Muscle of leg (tissue), 11 donors: ENCODE results near the gene THOP1. TPM values are rescaled to one million over a fixed set of nuclear protein-coding genes. Genes with fewer than 3 reads are reported as not detected.

Experiments
- DNase-seq: peaks from one replicate; pipeline ENCODE4 v3.0.0; 2013
- H3K27ac ChIP-seq: one replicate; pipeline ENCODE4 v1.5.1; 2013; ENCODE audit warnings: mild to moderate bottlenecking, low read length, control low read depth
- H3K27me3 ChIP-seq: one replicate; pipeline ENCODE4 v1.6.1; 2013; ENCODE audit warnings: low read length; ENCODE audit not compliant: control insufficient read depth, insufficient read depth
- H3K36me3 ChIP-seq: one replicate; pipeline ENCODE4 v1.6.1; 2013; ENCODE audit warnings: low read length; ENCODE audit not compliant: control insufficient read depth, insufficient read depth
- H3K4me1 ChIP-seq: one replicate; pipeline ENCODE4 v1.6.1; 2013; ENCODE audit warnings: low read length; ENCODE audit not compliant: control insufficient read depth, insufficient read depth
- H3K4me3 ChIP-seq: one replicate; pipeline ENCODE4 v1.5.1; 2013; ENCODE audit warnings: low read length, control low read depth
- H3K9me3 ChIP-seq: replicated peaks from 2 replicates; pipeline ENCODE4 v1.6.1; 2013; ENCODE audit warnings: low read depth, low read length; ENCODE audit not compliant: control insufficient read depth
- WGBS: methylation state at CpG from one replicate; pipeline ENCODE4 v1.1.5; 2013; ENCODE audit warnings: missing lambda C conversion rate; ENCODE audit not compliant: insufficient coverage; 5-methylcytosine and 5-hydroxymethylcytosine counted together
- polyA plus RNA-seq, 8 donors: library from polyadenylated mRNA; unstranded; fragments of 120-200 nt; gene quantifications; one replicate each; pipeline versions ENCODE4 v1.2.1 to v1.2.3, GENCODE V29; 2013; ENCODE audit warnings: inconsistent platforms in 1 of 8, low replicate concordance in 1 of 8; ENCODE audit not compliant: insufficient read length in 8 of 8, insufficient read depth in 1 of 8
- total RNA-seq: library from RNA; stranded (reverse); fragments of 120-200 nt; gene quantifications from one replicate; pipeline ENCODE4 v1.2.4, GENCODE V29; 2013

Gene THOP1
- total and polyA plus RNA-seq, 9 donors: 42.2 to 56.5 (median 53.8) TPM

GRCh38 chr19:2761876-2762782 lies 23.2 kb upstream of the THOP1 start:
- no peak overlapping the region for H3K4me3 ChIP-seq
- no peak for DNase-seq
- no peak overlapping the region for H3K27ac ChIP-seq
- no peaks in the 10 kb centered on the region for H3K4me1 ChIP-seq
- H3K9me3 ChIP-seq: no peaks in the 10 kb centered on the region
- no peaks in the 10 kb centered on the region for H3K27me3 ChIP-seq
- 87% methylated on average over 43 of the region's 43 CpGs for WGBS
- H3K36me3 ChIP-seq: peaks cover 84% of the 10 kb centered on the region

DNA sequence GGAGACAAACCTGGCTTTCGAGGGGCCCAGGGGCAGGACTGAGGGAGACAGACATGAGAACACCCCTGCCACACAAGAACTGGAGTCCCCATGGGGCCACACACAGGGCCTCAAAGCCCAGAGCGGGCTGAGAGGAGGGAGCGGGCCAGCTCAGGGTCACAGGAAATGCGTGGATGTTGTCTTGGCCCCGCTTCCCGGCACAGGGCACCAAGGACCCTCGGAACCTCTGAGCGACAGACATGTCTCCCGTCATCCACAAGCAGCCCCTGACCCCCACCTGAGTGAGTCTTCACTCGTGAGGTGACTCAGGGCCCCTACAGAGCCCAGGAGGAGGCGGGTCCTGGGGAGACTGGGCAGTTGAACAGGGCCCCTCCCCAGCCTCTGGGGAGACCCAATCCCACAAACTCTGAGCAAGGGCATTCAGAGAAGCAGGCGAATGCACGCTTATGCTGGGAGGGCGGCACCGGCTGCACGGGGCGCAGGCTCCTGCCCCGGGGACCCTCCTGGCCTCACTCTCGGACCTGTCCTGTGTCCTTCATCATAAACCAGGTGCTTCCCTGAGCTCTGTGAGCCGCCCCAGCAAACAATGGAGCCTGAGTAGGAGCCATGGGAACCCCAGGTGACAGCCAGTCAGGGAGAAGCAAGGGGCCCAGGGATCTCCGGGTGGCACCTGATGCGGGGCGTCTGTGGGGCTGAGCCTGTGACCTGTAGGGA lies 22.4 kb upstream of the THOP1 start:
- H3K27ac ChIP-seq: no peak overlapping the region
- H3K36me3 ChIP-seq: peaks cover 83% of the 10 kb centered on the region
- H3K4me3 ChIP-seq: no peak overlapping the region
- no peaks in the 10 kb centered on the region for H3K9me3 ChIP-seq
- 89% methylated on average over 22 of the region's 23 CpGs for WGBS
- no peaks in the 10 kb centered on the region for H3K27me3 ChIP-seq
- DNase-seq: no peak
- no peaks in the 10 kb centered on the region for H3K4me1 ChIP-seq

GRCh38 chr19:2763687-2764086 lies 21.6 kb upstream of the THOP1 start:
- no peak for DNase-seq
- 97% methylated on average over 10 of the region's 12 CpGs for WGBS
- no peaks in the 10 kb centered on the region for H3K27me3 ChIP-seq
- H3K36me3 ChIP-seq: peaks cover 84% of the 10 kb centered on the region
- H3K4me3 ChIP-seq: no peak overlapping the region
- H3K4me1 ChIP-seq: no peaks in the 10 kb centered on the region
- H3K9me3 ChIP-seq: no peaks in the 10 kb centered on the region
- no peak overlapping the region for H3K27ac ChIP-seq

- 92% methylated on average over 17 of the region's 21 CpGs for WGBS
Observed at GRCh38 chr19:2764945-2765344, 20.4 kb upstream of the THOP1 start.

GRCh38 chr19:2765376-2765775 lies 19.9 kb upstream of the THOP1 start:
- Histone ChIP-seq H3K9me3 (no peaks in the 10 kb centered on the region), H3K27ac (no peak overlapping the region), H3K4me3 (no peak overlapping the region), H3K36me3 (peaks cover 80% of the 10 kb centered on the region), H3K4me1 (peaks cover 15% of the 10 kb centered on the region), H3K27me3 (no peaks in the 10 kb centered on the region)
- 100% methylated on average over 4 of the region's 15 CpGs for WGBS
- DNase-seq: no peak

More at GRCh38 chr19:2764945-2765344, 20.4 kb upstream of the THOP1 start:
- H3K27ac ChIP-seq: no peak overlapping the region
- peaks cover 81% of the 10 kb centered on the region for H3K36me3 ChIP-seq
- peaks cover 11% of the 10 kb centered on the region for H3K4me1 ChIP-seq
- H3K27me3 ChIP-seq: no peaks in the 10 kb centered on the region
- DNase-seq: no peak
- H3K4me3 ChIP-seq: no peak overlapping the region
- H3K9me3 ChIP-seq: no peaks in the 10 kb centered on the region

- 94% methylated on average over 34 of the region's 35 CpGs for WGBS
Observed at GRCh38 chr19:2766594-2767372, 18.5 kb upstream of the THOP1 start.

DNA sequence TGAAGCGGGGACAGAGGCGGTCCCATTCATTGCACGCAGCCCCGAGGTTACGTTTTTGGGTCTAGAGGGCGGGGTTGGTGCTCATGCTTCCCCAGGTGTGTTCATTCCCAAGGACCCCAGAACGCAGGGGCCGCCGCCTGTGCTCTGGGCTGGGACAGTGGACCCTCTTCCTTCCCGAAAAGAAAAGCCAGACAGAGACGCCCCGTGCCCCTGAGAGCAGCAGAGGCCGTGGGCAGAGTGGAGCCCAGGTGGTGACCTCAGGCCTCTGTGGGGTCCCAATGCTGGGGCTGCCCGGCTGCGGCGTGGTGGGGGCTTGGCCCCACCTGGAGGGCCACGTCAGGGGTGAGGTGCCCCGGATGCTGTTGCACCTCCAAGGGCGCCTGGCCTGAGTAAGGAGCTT lies 17.6 kb upstream of the THOP1 start:
- Histone ChIP-seq H3K27me3 (no peaks in the 10 kb centered on the region), H3K4me1 (peaks cover 37% of the 10 kb centered on the region), H3K36me3 (peaks cover 57% of the 10 kb centered on the region), H3K4me3 (no peak overlapping the region), H3K27ac (no peak overlapping the region), H3K9me3 (no peaks in the 10 kb centered on the region)
- DNase-seq: no peak
- WGBS: 89% methylated on average over 19 of the region's 19 CpGs

More at GRCh38 chr19:2766594-2767372, 18.5 kb upstream of the THOP1 start:
- Histone ChIP-seq H3K27me3 (no peaks in the 10 kb centered on the region), H3K36me3 (peaks cover 66% of the 10 kb centered on the region), H3K4me1 (peaks cover 28% of the 10 kb centered on the region), H3K9me3 (no peaks in the 10 kb centered on the region), H3K4me3 (no peak overlapping the region), H3K27ac (no peak overlapping the region)
- no peak for DNase-seq

- Histone ChIP-seq H3K4me1 (peaks cover 37% of the 10 kb centered on the region), H3K27me3 (no peaks in the 10 kb centered on the region), H3K9me3 (no peaks in the 10 kb centered on the region), H3K4me3 (no peak overlapping the region), H3K27ac (no peak overlapping the region), H3K36me3 (peaks cover 49% of the 10 kb centered on the region)
- no peak for DNase-seq
- 87% methylated on average over 18 of the region's 29 CpGs for WGBS
Observed at GRCh38 chr19:2768365-2769132, 16.8 kb upstream of the THOP1 start.

- H3K27ac ChIP-seq: no peak overlapping the region
- no peak for DNase-seq
- peaks cover 43% of the 10 kb centered on the region for H3K36me3 ChIP-seq
- no peak overlapping the region for H3K4me3 ChIP-seq
- H3K27me3 ChIP-seq: no peaks in the 10 kb centered on the region
- H3K9me3 ChIP-seq: no peaks in the 10 kb centered on the region
- WGBS: 82% methylated on average over 8 of the region's 8 CpGs
- H3K4me1 ChIP-seq: peaks cover 42% of the 10 kb centered on the region
Observed at GRCh38 chr19:2769218-2769617, 16.1 kb upstream of the THOP1 start.
